Panc1 (cell line): ENCODE data around the gene NEDD8. TPM values are rescaled to one million over a fixed set of nuclear protein-coding genes. Genes with fewer than 3 reads are reported as not detected.

Experiments used
- ATAC-seq: fragments of 200-7000 bp; cut with Tn5 transposase; 2 replicates; pipeline ENCODE4 v1.9.1; 2020; ENCODE audit warnings: mild to moderate bottlenecking, moderate library complexity
- BruUV-seq: library from RNA; stranded (reverse); fragments of 400-500 nt; replicated peaks from 2 replicates; lab custom pipeline; 2021; lab: Mats Ljungman, UMichigan
- CTCF ChIA-PET: fragments of 300-600 bp; sonication (Branson Sonifier 250); formaldehyde crosslinking; loops from one replicate; lab custom pipeline; 2022; ENCODE audit warnings: antibody characterized with exemption; lab: Charles Lee
- POLR2A ChIA-PET: fragments of 300-600 bp; sonication (Branson Sonifier 250); formaldehyde crosslinking; loops from one replicate; lab custom pipeline; 2022; ENCODE audit warnings: antibody characterized with exemption; lab: Charles Lee
- DNase-seq: peaks from one replicate; pipeline ENCODE4 v3.0.0-alpha.2; 2010; ENCODE audit warnings: low read depth, low spot score
- H3K27ac ChIP-seq: 2 replicates; pipeline ENCODE4 v1.5.1; 2011; ENCODE audit warnings: mild to moderate bottlenecking, low read length, inconsistent platforms
- H3K27me3 ChIP-seq: fragments of 200-500 bp; sonication (Bioruptor generic); 2 replicates; pipeline ENCODE4 v1.6.0; 2014; ENCODE audit warnings: low read length, inconsistent platforms; ENCODE audit not compliant: control insufficient read depth, insufficient read depth
- H3K36me3 ChIP-seq: fragments of 200-500 bp; sonication (Bioruptor generic); 2 replicates; pipeline ENCODE4 v1.5.1; 2014; ENCODE audit warnings: inconsistent platforms, mild to moderate bottlenecking, low read length, moderate library complexity; ENCODE audit not compliant: control insufficient read depth, insufficient read depth
- H3K4me1 ChIP-seq: 2 replicates; pipeline ENCODE4 v1.5.1; 2011; ENCODE audit warnings: inconsistent platforms, mild to moderate bottlenecking, low read length, moderate library complexity; ENCODE audit not compliant: control insufficient read depth, insufficient read depth
- H3K4me3 ChIP-seq, 2 experiments: 2 replicates each; pipeline ENCODE4 v1.5.1; 2011 to 2012; ENCODE audit warnings: low read depth in 2 of 2, low read length in 2 of 2, mild to moderate bottlenecking in 2 of 2, inconsistent platforms in 1 of 2, moderate library complexity in 1 of 2
- H3K9me3 ChIP-seq: fragments of 200-500 bp; sonication (Bioruptor generic); 2 replicates; pipeline ENCODE4 v1.5.1; 2014; ENCODE audit warnings: low read depth, mild to moderate bottlenecking, inconsistent platforms, low read length, moderate library complexity; ENCODE audit not compliant: control insufficient read depth, insufficient read depth
- POLR2AphosphoS5 ChIP-seq: IDR thresholded peaks from 2 replicates; pipeline ENCODE4 v1.6.1; 2012; ENCODE audit warnings: mild to moderate bottlenecking, low read depth, low read length, moderate library complexity
- SIN3A ChIP-seq: IDR thresholded peaks from 2 replicates; pipeline ENCODE4 v1.6.1; 2012; ENCODE audit warnings: low read depth, mild to moderate bottlenecking, low read length, moderate library complexity, borderline replicate concordance; ENCODE audit not compliant: insufficient read depth
- TCF7L2 ChIP-seq: IDR thresholded peaks from 2 replicates; pipeline ENCODE4 v1.6.1; 2011; ENCODE audit warnings: mild to moderate bottlenecking, low read depth, low read length, inconsistent platforms
- in situ Hi-C: cut with HindIII; loops from 2 replicates; pipeline ENCODE4 v1.10.0; 2016; ENCODE audit warnings: low sequenced_read_pairs, low pct_unique_long_range_greater_than_20kb
- intact Hi-C: fragments of 100-400 bp; cut with micrococcal nuclease; formaldehyde crosslinking; loops from one replicate; pipeline ENCODE4 v1.10.0; 2022; ENCODE audit not compliant: unreplicated experiment
- total RNA-seq: library from RNA; stranded (reverse); gene quantifications from one replicate; pipeline ENCODE4 v1.2.1, GENCODE V29; 2021; ENCODE audit not compliant: unreplicated experiment
- TF ChIP-seq, protein P1 (sequence below), 2 experiments: IDR thresholded peaks; 2 replicates each; pipeline ENCODE4 v1.6.1; 2011 to 2012; ENCODE audit warnings: low read depth in 2 of 2, control low read depth in 1 of 2, low read length in 1 of 2, mild to moderate bottlenecking in 1 of 2, moderate library complexity in 1 of 2; ENCODE audit not compliant: insufficient read depth in 1 of 2
- TF ChIP-seq, protein P2 (sequence below): fragments of 450-650 bp; IDR thresholded peaks from 2 replicates; pipeline ENCODE4 v1.5.1; 2017; ENCODE audit warnings: mild to moderate bottlenecking

The NEDD8 gene
- total RNA-seq, 1 experiment from 2014 or later: 155 TPM

DNA sequence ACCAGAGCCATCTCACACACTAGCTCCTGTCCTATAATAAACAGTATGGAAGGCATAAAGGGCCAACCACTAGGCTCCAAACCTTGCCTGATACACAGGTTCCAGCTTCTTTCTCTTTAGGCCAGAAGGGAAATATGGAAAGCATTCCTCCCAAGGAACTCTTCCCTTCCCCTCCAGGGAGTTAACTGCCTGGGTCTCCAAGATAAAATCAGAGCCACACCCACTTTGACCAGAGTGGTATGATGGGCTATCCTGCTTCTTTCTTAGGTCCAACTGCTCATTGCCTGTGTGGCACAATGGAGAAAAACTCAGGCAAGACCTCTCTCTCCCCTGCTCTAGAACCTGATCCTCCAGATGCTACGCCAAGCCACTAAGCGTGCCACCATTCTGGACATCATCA lies 24.5 kb downstream of the NEDD8 start:
- POLR2A ChIA-PET: no interaction called here
- no peak overlapping the region for H3K27ac ChIP-seq
- DNase-seq (no peak), ATAC-seq (no peak)
- H3K4me1 ChIP-seq: no peaks in the 10 kb centered on the region
- H3K9me3 ChIP-seq: no peaks in the 10 kb centered on the region
- in situ Hi-C loops: no loop called here
- TF ChIP-seq, protein P1, sequence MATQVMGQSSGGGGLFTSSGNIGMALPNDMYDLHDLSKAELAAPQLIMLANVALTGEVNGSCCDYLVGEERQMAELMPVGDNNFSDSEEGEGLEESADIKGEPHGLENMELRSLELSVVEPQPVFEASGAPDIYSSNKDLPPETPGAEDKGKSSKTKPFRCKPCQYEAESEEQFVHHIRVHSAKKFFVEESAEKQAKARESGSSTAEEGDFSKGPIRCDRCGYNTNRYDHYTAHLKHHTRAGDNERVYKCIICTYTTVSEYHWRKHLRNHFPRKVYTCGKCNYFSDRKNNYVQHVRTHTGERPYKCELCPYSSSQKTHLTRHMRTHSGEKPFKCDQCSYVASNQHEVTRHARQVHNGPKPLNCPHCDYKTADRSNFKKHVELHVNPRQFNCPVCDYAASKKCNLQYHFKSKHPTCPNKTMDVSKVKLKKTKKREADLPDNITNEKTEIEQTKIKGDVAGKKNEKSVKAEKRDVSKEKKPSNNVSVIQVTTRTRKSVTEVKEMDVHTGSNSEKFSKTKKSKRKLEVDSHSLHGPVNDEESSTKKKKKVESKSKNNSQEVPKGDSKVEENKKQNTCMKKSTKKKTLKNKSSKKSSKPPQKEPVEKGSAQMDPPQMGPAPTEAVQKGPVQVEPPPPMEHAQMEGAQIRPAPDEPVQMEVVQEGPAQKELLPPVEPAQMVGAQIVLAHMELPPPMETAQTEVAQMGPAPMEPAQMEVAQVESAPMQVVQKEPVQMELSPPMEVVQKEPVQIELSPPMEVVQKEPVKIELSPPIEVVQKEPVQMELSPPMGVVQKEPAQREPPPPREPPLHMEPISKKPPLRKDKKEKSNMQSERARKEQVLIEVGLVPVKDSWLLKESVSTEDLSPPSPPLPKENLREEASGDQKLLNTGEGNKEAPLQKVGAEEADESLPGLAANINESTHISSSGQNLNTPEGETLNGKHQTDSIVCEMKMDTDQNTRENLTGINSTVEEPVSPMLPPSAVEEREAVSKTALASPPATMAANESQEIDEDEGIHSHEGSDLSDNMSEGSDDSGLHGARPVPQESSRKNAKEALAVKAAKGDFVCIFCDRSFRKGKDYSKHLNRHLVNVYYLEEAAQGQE (IDR thresholded peaks at IDR 0.05; ENCODE audit: insufficient read depth in 1 of 2, low read depth in 2 of 2, low read length in 1 of 2): no peak
- TF ChIP-seq POLR2AphosphoS5: no peak
- no peaks in the 10 kb centered on the region for H3K36me3 ChIP-seq
- intact Hi-C loops: no loop called here
- CTCF ChIA-PET: no interaction called here
- BruUV-seq: no TSS peak
- H3K27me3 ChIP-seq: no peaks in the 10 kb centered on the region
- H3K4me3 ChIP-seq: no peak overlapping the region

DNA sequence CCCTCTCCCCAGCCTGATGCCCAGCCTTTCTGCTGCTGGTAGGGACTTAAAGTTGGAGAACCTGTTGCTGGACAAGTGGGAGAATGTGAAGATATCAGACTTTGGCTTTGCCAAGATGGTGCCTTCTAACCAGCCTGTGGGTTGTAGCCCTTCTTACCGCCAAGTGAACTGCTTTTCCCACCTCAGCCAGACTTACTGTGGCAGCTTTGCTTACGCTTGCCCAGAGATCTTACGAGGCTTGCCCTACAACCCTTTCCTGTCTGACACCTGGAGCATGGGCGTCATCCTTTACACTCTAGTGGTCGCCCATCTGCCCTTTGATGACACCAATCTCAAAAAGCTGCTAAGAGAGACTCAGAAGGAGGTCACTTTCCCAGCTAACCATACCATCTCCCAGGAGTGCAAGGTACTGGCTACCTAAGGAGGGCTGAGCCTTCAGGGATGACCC lies 25.0 kb downstream of the NEDD8 start:
- CTCF ChIA-PET: no interaction called here
- Histone ChIP-seq H3K27ac (no peak overlapping the region), H3K4me3 (no peak overlapping the region), H3K4me1 (no peaks in the 10 kb centered on the region), H3K27me3 (no peaks in the 10 kb centered on the region), H3K9me3 (no peaks in the 10 kb centered on the region), H3K36me3 (no peaks in the 10 kb centered on the region)
- intact Hi-C loops (no loop called here), in situ Hi-C loops (no loop called here)
- POLR2A ChIA-PET: no interaction called here
- ATAC-seq (no peak), DNase-seq (no peak)
- BruUV-seq: no TSS peak
- TF ChIP-seq POLR2AphosphoS5: no peak
- no peak for TF ChIP-seq TCF7L2
- TF ChIP-seq, protein P1 (IDR thresholded peaks at IDR 0.05; ENCODE audit: insufficient read depth in 1 of 2, low read depth in 2 of 2, low read length in 1 of 2): no peak
- no peak for TF ChIP-seq SIN3A
- TF ChIP-seq, protein P2, sequence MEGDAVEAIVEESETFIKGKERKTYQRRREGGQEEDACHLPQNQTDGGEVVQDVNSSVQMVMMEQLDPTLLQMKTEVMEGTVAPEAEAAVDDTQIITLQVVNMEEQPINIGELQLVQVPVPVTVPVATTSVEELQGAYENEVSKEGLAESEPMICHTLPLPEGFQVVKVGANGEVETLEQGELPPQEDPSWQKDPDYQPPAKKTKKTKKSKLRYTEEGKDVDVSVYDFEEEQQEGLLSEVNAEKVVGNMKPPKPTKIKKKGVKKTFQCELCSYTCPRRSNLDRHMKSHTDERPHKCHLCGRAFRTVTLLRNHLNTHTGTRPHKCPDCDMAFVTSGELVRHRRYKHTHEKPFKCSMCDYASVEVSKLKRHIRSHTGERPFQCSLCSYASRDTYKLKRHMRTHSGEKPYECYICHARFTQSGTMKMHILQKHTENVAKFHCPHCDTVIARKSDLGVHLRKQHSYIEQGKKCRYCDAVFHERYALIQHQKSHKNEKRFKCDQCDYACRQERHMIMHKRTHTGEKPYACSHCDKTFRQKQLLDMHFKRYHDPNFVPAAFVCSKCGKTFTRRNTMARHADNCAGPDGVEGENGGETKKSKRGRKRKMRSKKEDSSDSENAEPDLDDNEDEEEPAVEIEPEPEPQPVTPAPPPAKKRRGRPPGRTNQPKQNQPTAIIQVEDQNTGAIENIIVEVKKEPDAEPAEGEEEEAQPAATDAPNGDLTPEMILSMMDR: no peak
